Measurements from ENCODE around the gene DNAAF3.

Gene DNAAF3

DNA sequence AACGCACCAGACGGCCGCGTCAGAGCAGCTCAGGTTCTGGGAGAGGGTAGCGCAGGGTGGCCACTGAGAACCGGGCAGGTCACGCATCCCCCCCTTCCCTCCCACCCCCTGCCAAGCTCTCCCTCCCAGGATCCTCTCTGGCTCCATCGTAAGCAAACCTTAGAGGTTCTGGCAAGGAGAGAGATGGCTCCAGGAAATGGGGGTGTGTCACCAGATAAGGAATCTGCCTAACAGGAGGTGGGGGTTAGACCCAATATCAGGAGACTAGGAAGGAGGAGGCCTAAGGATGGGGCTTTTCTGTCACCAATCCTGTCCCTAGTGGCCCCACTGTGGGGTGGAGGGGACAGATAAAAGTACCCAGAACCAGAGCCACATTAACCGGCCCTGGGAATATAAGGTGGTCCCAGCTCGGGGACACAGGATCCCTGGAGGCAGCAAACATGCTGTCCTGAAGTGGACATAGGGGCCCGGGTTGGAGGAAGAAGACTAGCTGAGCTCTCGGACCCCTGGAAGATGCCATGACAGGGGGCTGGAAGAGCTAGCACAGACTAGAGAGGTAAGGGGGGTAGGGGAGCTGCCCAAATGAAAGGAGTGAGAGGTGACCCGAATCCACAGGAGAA lies 50.9 kb downstream of the DNAAF3 start:
- DNase-seq = no peak

DNA sequence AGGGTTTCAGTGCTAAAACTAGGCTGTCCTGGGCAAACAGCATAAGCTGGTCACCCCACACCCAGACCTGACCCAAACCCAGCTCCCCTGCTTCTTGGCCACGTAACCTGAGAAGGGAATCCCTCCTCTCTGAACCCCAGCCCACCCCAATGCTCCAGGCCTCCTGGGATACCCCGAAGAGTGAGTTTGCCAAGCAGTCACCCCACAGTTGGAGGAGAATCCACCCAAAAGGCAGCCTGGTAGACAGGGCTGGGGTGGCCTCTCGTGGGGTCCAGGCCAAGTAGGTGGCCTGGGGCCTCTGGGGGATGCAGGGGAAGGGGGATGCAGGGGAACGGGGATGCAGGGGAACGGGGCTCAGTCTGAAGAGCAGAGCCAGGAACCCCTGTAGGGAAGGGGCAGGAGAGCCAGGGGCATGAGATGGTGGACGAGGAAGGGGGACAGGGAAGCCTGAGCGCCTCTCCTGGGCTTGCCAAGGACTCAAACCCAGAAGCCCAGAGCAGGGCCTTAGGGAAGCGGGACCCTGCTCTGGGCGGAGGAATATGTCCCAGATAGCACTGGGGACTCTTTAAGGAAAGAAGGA lies 51.8 kb downstream of the DNAAF3 start:
- no peak for DNase-seq

GRCh38 chr19:55113570-55114039 lies 52.8 kb downstream of the DNAAF3 start:
- no peak for DNase-seq

GRCh38 chr19:55112777-55113569 lies 53.4 kb downstream of the DNAAF3 start:
- DNase-seq = no peak

DNA sequence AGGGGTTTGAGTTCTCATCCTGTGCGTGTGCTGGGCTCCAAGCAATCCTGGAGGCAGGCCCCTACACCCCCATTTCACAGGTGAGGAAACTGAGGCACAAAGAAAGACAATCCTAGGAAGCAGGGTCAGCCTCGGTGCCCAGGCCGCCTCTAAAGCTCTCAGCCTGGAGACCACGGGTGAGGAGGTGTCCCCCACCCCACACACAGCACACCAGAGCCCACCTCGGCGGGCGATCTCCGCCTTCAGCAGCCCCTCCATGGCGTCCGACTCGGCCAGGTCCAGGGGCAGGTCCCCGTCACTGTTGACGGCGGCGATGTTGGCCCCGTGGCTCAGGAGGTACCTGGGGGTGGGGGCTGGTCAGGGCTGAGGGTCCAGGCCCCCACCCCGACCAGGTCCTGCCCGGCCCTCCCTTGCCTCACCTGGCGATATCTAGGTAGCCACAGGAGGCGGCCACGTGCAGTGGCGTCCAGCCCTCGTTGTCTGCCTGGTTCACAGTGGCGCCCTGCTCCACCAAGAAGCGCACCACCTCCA lies 54.1 kb downstream of the DNAAF3 start:
- no peak for DNase-seq

- no peak for DNase-seq
Observed at GRCh38 chr19:55111238-55111831, 55.1 kb downstream of the DNAAF3 start.

DNA sequence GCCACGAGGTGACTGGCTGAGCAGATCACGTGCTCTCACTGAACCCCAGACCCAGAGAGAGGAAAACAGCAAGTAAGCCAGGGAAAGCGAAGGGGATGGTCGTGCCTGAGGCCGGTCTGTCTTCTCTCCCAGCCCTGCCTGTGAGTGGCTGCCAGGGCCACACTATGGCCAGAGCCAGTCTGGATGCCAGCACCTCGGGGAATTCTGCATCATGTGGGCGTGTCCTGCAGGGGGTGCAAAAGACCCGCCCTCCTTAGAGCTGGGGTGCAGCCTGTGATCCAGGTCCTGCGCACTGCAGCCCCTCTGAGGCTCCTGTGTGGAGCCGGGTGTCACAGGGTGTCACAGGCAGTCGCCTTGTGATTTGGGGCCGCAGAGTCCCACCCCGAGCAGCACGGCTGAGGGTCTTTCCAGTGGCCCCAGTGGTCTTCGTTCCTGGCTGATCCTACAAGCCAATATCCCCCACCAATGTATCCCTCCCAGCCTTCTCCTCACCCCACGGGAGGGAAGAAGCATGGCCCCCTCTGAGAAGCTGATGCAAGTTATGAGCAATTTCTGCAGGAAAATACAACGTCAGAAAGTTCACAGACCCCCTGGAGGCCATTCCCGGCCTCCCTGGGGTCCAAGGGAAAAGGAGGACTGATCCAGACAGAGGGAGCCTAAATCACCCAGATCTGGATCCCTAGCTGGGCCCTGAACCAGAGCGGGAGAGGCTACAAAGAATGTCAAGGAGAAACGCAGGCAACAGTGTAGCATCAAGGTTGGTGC lies 56.7 kb downstream of the DNAAF3 start:
- no peak for DNase-seq
